Measurements from ENCODE around the gene UBE2O.
"Not testable (repeated sequence)": the region's sequence is repeated elsewhere in the genome, so short reads cannot be mapped to it uniquely, and the experiment has no call there.

The UBE2O gene

GRCh38 chr17:76367642-76368041 is 85.3 kb downstream of the UBE2O start:
- DNase-seq = no peak

GRCh38 chr17:76366247-76366646 is 86.7 kb downstream of the UBE2O start:
- no peak for DNase-seq

- no peak for DNase-seq
These were observed 87.6 kb downstream of the UBE2O start for GRCh38 chr17:76365256-76365903.

GRCh38 chr17:76363107-76363842 is 89.7 kb downstream of the UBE2O start:
- DNase-seq = no peak

- DNase-seq = no peak
These were observed 92.5 kb downstream of the UBE2O start for GRCh38 chr17:76360461-76360860.

GRCh38 chr17:76359776-76360175 is 93.2 kb downstream of the UBE2O start:
- not testable (repeated sequence) for DNase-seq

GRCh38 chr17:76359375-76359774 is 93.6 kb downstream of the UBE2O start:
- DNase-seq = no peak

GRCh38 chr17:76357597-76358158 is 95.3 kb downstream of the UBE2O start:
- DNase-seq = no peak

- DNase-seq = no peak
These were observed 96.0 kb downstream of the UBE2O start for GRCh38 chr17:76356803-76357456.

- no peak for DNase-seq
These were observed 98.1 kb downstream of the UBE2O start for GRCh38 chr17:76354747-76355310.

- no peak for DNase-seq
These were observed 98.6 kb downstream of the UBE2O start for GRCh38 chr17:76354317-76354729.

GRCh38 chr17:76353599-76354316 is 99.2 kb downstream of the UBE2O start, which contains the start of gene PRPSAP1:
Gene PRPSAP1 (minus strand): TSS chr17:76353916. CDS start chr17:76353703, 213 bp downstream.
- peak; percentile 81 for DNase-seq

- DNase-seq = peak; percentile 16
These were observed 99.9 kb downstream of the UBE2O start for GRCh38 chr17:76353004-76353598.

- DNase-seq = no peak
These were observed 101.4 kb downstream of the UBE2O start for GRCh38 chr17:76351526-76352071.

GRCh38 chr17:76350463-76350862 is 102.5 kb downstream of the UBE2O start:
- DNase-seq = no peak

GRCh38 chr17:76346936-76347335 is 106.0 kb downstream of the UBE2O start:
- DNase-seq = not testable (repeated sequence)

- no peak for DNase-seq
These were observed 107.5 kb downstream of the UBE2O start for GRCh38 chr17:76345377-76345974.

- DNase-seq = no peak
These were observed 109.8 kb downstream of the UBE2O start for GRCh38 chr17:76343106-76343505.

GRCh38 chr17:76341301-76341700 is 111.7 kb downstream of the UBE2O start:
- no peak for DNase-seq
